KMS-11 (cell line): Measurements from ENCODE around the gene LRRC43.

ENCODE experiments used
- H2AFZ ChIP-seq: fragments of 200-600 bp; sonication (generic); 2 replicates; pipeline ENCODE4 v1.6.1; 2016; ENCODE audit warnings: antibody characterized with exemption, mixed run types, low read depth
- H3K27ac ChIP-seq: fragments of 200-600 bp; sonication (generic); 2 replicates; pipeline ENCODE4 v1.6.1; 2016; ENCODE audit warnings: mild to moderate bottlenecking, mixed run types
- H3K27me3 ChIP-seq: fragments of 200-600 bp; sonication (generic); 2 replicates; pipeline ENCODE4 v1.6.1; 2017; ENCODE audit warnings: mild to moderate bottlenecking, low read depth, mixed run types, moderate library complexity; ENCODE audit not compliant: insufficient read depth
- H3K36me3 ChIP-seq: fragments of 200-600 bp; sonication (generic); 2 replicates; pipeline ENCODE4 v1.6.1; 2017; ENCODE audit warnings: mild to moderate bottlenecking, mixed run types; ENCODE audit not compliant: insufficient read depth
- H3K4me1 ChIP-seq: fragments of 200-600 bp; sonication (generic); 2 replicates; pipeline ENCODE4 v1.6.1; 2016; ENCODE audit warnings: mild to moderate bottlenecking, low read depth, mixed run types; ENCODE audit not compliant: poor library complexity, severe bottlenecking
- H3K4me2 ChIP-seq: fragments of 200-600 bp; sonication (generic); 2 replicates; pipeline ENCODE4 v1.7.0; 2016; ENCODE audit warnings: mild to moderate bottlenecking, mixed run types
- H3K4me3 ChIP-seq: fragments of 200-600 bp; sonication (generic); IDR thresholded peaks from 2 replicates; pipeline ENCODE4 v1.6.1; 2017; ENCODE audit warnings: low read depth, low read length, mixed read lengths; ENCODE audit not compliant: insufficient read depth
- H3K79me2 ChIP-seq: fragments of 200-600 bp; sonication (generic); 2 replicates; pipeline ENCODE4 v1.6.1; 2016; ENCODE audit warnings: low read depth, mixed run types; ENCODE audit not compliant: insufficient read depth
- H3K9ac ChIP-seq: fragments of 200-600 bp; sonication (generic); 2 replicates; pipeline ENCODE4 v1.6.1; 2016; ENCODE audit warnings: mild to moderate bottlenecking, mixed run types
- H4K20me1 ChIP-seq: fragments of 200-600 bp; sonication (generic); 2 replicates; pipeline ENCODE4 v1.6.1; 2016; ENCODE audit warnings: mild to moderate bottlenecking, mixed run types; ENCODE audit not compliant: insufficient read depth
- TF ChIP-seq, protein P1 (sequence below): fragments of 200-600 bp; sonication (generic); conservative IDR thresholded peaks from 2 replicates; pipeline ENCODE4 v1.6.1; 2017; ENCODE audit warnings: low read depth, mild to moderate bottlenecking, antibody characterized with exemption, low read length, moderate library complexity, mixed read lengths

The LRRC43 gene

DNA sequence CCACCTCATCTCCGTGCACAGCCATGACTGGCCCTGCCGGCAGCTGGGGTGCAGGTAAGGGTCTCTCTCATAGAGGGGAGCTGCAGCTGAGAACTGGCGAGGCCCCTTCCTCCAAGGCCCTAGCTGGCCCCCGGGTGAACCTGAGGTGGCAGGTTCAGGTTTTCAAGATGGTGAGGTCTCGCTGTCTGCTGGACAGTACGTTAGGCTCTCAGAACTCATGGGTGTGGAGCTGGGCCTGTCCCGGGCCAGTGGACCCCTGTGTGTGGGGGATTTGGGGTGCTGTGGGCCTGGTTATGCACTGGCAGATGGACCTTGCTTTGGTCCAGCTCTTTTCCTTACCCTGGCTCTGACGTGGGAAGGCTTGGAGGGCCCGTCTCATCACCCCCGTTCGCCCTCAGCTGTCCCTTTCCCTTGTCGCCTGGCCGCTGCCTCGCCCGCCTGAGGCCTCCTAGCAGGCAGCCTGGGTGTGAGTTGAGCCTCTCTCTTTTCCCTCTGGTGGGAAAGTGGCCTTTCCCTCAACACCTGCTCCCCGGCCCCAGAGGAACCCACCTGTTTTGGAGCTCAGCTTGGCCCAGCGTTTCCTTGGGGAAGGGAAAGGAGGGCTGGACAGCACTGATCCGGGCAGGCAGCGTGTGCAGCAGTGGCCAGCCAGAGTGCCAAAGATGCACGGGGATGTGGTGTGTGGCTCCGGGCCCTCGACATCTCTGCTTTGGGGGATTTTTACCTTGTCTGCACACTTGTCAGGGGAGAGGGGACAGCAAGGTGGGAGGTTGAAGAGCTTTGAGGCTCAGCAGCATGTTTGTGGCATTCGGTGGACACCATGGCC lies 37.2 kb upstream of the LRRC43 start:
- Histone ChIP-seq H4K20me1 (no peaks in the 10 kb centered on the region), H3K4me3 (no peak overlapping the region), H2AFZ (no peak overlapping the region), H3K9ac (no peak overlapping the region), H3K27ac (no peak overlapping the region), H3K4me1 (no peaks in the 10 kb centered on the region), H3K27me3 (no peaks in the 10 kb centered on the region), H3K36me3 (no peaks in the 10 kb centered on the region), H3K79me2 (no peaks in the 10 kb centered on the region), H3K4me2 (no peak overlapping the region)
- TF ChIP-seq, protein P1, sequence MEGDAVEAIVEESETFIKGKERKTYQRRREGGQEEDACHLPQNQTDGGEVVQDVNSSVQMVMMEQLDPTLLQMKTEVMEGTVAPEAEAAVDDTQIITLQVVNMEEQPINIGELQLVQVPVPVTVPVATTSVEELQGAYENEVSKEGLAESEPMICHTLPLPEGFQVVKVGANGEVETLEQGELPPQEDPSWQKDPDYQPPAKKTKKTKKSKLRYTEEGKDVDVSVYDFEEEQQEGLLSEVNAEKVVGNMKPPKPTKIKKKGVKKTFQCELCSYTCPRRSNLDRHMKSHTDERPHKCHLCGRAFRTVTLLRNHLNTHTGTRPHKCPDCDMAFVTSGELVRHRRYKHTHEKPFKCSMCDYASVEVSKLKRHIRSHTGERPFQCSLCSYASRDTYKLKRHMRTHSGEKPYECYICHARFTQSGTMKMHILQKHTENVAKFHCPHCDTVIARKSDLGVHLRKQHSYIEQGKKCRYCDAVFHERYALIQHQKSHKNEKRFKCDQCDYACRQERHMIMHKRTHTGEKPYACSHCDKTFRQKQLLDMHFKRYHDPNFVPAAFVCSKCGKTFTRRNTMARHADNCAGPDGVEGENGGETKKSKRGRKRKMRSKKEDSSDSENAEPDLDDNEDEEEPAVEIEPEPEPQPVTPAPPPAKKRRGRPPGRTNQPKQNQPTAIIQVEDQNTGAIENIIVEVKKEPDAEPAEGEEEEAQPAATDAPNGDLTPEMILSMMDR: no peak

DNA sequence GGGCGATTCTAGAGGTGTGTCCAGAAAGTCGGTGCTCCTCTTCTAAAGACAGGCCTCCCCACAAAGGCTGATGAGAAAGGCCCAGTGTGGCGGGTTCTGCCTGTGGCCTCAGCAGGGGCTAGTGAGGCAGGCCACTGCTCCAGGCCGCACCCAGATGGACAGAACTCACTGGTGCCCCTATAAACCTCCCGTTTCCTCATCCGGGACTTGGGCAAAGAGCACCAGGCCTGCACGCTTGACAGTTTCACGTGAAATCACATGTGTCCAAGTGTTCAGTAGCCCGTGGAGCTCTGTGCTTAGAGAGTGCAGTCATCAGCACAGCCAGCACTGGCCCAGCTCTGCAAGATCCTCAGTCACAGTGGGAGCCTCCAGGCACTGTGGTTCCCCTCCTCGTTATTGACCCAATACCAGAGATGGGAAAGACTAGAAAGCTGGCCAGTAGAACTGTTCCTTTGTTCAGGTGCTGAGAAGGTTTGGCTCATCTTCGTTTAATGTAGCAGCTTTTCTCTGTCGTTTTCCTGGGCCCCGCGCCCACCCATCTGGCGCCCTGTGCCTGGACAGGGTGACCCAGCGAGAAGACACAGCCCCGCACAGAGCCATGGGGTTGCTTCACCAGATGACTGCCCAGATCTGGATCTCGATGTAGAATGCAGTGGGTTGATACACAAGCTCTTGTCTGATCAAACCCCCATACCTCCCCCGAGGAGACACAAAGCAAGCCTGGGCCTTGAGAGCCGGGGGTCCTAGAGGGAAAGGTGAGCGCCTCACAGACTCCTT lies 35.2 kb upstream of the LRRC43 start:
- no peak overlapping the region for H3K4me3 ChIP-seq
- H3K79me2 ChIP-seq: no peaks in the 10 kb centered on the region
- no peak overlapping the region for H3K27ac ChIP-seq
- H2AFZ ChIP-seq: no peak overlapping the region
- H3K4me2 ChIP-seq: no peak overlapping the region
- no peaks in the 10 kb centered on the region for H3K4me1 ChIP-seq
- no peaks in the 10 kb centered on the region for H3K36me3 ChIP-seq
- no peaks in the 10 kb centered on the region for H4K20me1 ChIP-seq
- no peaks in the 10 kb centered on the region for H3K27me3 ChIP-seq
- no peak overlapping the region for H3K9ac ChIP-seq
- TF ChIP-seq, protein P1: no peak

DNA sequence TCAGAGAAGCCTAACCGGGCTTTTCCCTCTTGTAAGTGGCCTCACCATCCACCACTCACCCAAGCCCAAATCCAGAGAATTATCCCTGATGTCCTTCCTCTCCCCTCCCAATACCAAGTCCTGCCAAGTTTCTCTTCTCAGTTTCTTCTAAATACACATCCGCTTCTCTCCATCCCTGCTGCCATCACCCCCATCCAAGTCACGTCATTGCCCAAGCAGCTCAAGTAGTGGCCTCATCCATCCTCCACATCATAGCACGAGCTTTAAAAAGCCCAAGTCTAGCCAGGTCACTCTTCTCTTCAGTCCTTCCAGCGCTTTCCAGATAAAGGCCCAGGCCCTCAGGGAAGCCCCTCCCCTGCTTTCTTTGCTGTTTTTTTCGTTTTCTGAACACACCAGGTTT lies 34.3 kb upstream of the LRRC43 start:
- H3K36me3 ChIP-seq: no peaks in the 10 kb centered on the region
- H3K79me2 ChIP-seq: no peaks in the 10 kb centered on the region
- no peak overlapping the region for H3K4me3 ChIP-seq
- no peaks in the 10 kb centered on the region for H3K27me3 ChIP-seq
- H3K4me1 ChIP-seq: no peaks in the 10 kb centered on the region
- no peak overlapping the region for H3K27ac ChIP-seq
- TF ChIP-seq, protein P1: no peak
- H4K20me1 ChIP-seq: no peaks in the 10 kb centered on the region
- no peak overlapping the region for H3K4me2 ChIP-seq
- no peak overlapping the region for H2AFZ ChIP-seq
- H3K9ac ChIP-seq: no peak overlapping the region

DNA sequence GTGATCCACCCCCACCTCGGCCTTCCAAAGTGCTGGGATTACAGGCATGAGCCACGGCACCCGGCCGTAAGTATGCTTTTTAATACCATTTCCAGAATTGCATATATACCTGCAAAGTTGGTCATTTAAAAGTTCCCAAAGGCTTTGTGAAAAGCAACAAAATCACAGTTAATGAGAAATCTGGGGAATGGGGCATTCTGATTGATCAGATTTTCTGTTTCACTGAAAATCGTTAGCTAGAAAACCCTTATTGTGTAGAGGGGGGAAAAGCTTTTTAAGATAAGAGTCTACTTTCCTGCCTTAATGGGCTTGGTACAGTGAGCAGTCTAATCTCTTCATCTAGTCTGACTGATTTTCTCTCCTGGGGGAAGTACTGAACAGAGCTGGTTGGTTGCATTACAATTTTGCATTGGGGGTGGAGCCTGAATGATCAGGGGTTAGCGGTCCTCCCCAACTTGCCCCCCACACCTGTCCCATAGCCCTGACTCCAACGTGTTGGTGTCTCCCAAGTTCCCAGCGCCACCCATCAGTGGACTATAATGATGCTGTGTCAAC lies 32.7 kb upstream of the LRRC43 start:
- H3K79me2 ChIP-seq: no peaks in the 10 kb centered on the region
- H3K4me1 ChIP-seq: no peaks in the 10 kb centered on the region
- TF ChIP-seq, protein P1: no peak
- no peak overlapping the region for H2AFZ ChIP-seq
- H3K27me3 ChIP-seq: no peaks in the 10 kb centered on the region
- no peak overlapping the region for H3K27ac ChIP-seq
- no peak overlapping the region for H3K4me2 ChIP-seq
- H3K36me3 ChIP-seq: no peaks in the 10 kb centered on the region
- H3K9ac ChIP-seq: no peak overlapping the region
- H4K20me1 ChIP-seq: no peaks in the 10 kb centered on the region
- no peak overlapping the region for H3K4me3 ChIP-seq
